Measurements from ENCODE around the gene CCND2. TPM values are rescaled to one million over a fixed set of nuclear protein-coding genes. Genes with fewer than 3 reads are reported as not detected.

CCND2 gene
- total RNA-seq, 1 experiment from 2014 or later = not detected

GRCh38 chr12:4307593-4308333 is 34.2 kb downstream of the CCND2 start:
- no peaks in the 10 kb centered on the region for H3K9me3 ChIP-seq (ENCODE audit: low read length)
- H3K9ac ChIP-seq (ENCODE audit: low read length) = no peak overlapping the region
- peak; percentile 83 for DNase-seq
- peak overlapping the region; percentile 79 for H3K4me2 ChIP-seq (ENCODE audit: low read length)
- peak overlapping the region; percentile 50 for H3K4me3 ChIP-seq (ENCODE audit: low read length)
- no peak for TF ChIP-seq EZH2phosphoT487 (IDR thresholded peaks at IDR 0.05; ENCODE audit: borderline replicate concordance, low read length)
- TF ChIP-seq CTCF (conservative IDR thresholded peaks at IDR 0.05; ENCODE audit: low read depth, low read length) = peak; percentile 76
- no peak for TF ChIP-seq EZH2 (IDR thresholded peaks at IDR 0.05; ENCODE audit: low read length, unreplicated experiment)
- no peaks in the 10 kb centered on the region for H3F3A ChIP-seq (ENCODE audit: low read length, unreplicated experiment)
- H2AFZ ChIP-seq (ENCODE audit: low read length) = peak overlapping the region; percentile 87
- CTCF ChIA-PET = interaction anchor here (0.6 kb wide), 1 partner anchor 21 kb away, joined by 5 read pairs; no protein-coding TSS in a partner anchor
- POLR2A ChIA-PET (ENCODE audit: unreplicated experiment) = no interaction called here
- H3K27ac ChIP-seq (ENCODE audit: low read length) = no peak overlapping the region
- peaks cover 7% of the 10 kb centered on the region for H3K4me1 ChIP-seq (ENCODE audit: insufficient read depth, low read length)
- H3K79me2 ChIP-seq (ENCODE audit: low read length) = no peaks in the 10 kb centered on the region
- no peaks in the 10 kb centered on the region for H3K36me3 ChIP-seq (ENCODE audit: low read depth, low read length)
- H4K20me1 ChIP-seq (ENCODE audit: low read length) = no peaks in the 10 kb centered on the region
- ATAC-seq = peak; percentile 94
- peaks cover 31% of the 10 kb centered on the region for H3K27me3 ChIP-seq (ENCODE audit: low read length)
- H3K9me2 ChIP-seq (replicated peaks; ENCODE audit: low read length) = no peaks in the 10 kb centered on the region
- BruUV-seq (replicated peaks) = no TSS peak
- intact Hi-C loops (cut with micrococcal nuclease) = loop anchor here (2.0 to 5.0 kb wide), 2 partner anchors 115 to 219 kb away; no protein-coding TSS in a partner anchor

GRCh38 chr12:4308334-4308950 is 34.9 kb downstream of the CCND2 start:
- ChIA-PET POLR2A (ENCODE audit: unreplicated experiment) (no interaction called here), CTCF (interaction anchor here (0.6 kb wide), 1 partner anchor 20 kb away, joined by 5 read pairs; no protein-coding TSS in a partner anchor)
- Histone ChIP-seq H3F3A (ENCODE audit: low read length, unreplicated experiment) (no peaks in the 10 kb centered on the region), H3K79me2 (ENCODE audit: low read length) (no peaks in the 10 kb centered on the region), H4K20me1 (ENCODE audit: low read length) (no peaks in the 10 kb centered on the region), H3K36me3 (ENCODE audit: low read depth, low read length) (no peaks in the 10 kb centered on the region), H3K9me2 (replicated peaks; ENCODE audit: low read length) (no peaks in the 10 kb centered on the region), H2AFZ (ENCODE audit: low read length) (peak overlapping the region; percentile 87), H3K4me2 (ENCODE audit: low read length) (peak overlapping the region; percentile 79), H3K9ac (ENCODE audit: low read length) (no peak overlapping the region), H3K4me1 (ENCODE audit: insufficient read depth, low read length) (peaks cover 7% of the 10 kb centered on the region), H3K27ac (ENCODE audit: low read length) (no peak overlapping the region), H3K9me3 (ENCODE audit: low read length) (no peaks in the 10 kb centered on the region), H3K27me3 (ENCODE audit: low read length) (peaks cover 24% of the 10 kb centered on the region), H3K4me3 (ENCODE audit: low read length) (peak overlapping the region; percentile 50; the same call in 1 of the 2 replicates)
- TSS peak; percentile 88 for BruUV-seq (replicated peaks)
- TF ChIP-seq CTCF (conservative IDR thresholded peaks at IDR 0.05; ENCODE audit: low read depth, low read length) (no peak), EZH2phosphoT487 (IDR thresholded peaks at IDR 0.05; ENCODE audit: borderline replicate concordance, low read length) (no peak), EZH2 (IDR thresholded peaks at IDR 0.05; ENCODE audit: low read length, unreplicated experiment) (no peak)
- ATAC-seq = peak; percentile 16; the same call in 1 of the 2 replicates
- intact Hi-C loops (cut with micrococcal nuclease) = loop anchor here (5.0 kb wide), 1 partner anchor 114 kb away; no protein-coding TSS in a partner anchor
- DNase-seq = peak; percentile 52
